ENCODE results near the gene NFKB1.
"Not testable (repeated sequence)": the region's sequence is repeated elsewhere in the genome, so short reads cannot be mapped to it uniquely, and the experiment has no call there.

The NFKB1 gene

DNA sequence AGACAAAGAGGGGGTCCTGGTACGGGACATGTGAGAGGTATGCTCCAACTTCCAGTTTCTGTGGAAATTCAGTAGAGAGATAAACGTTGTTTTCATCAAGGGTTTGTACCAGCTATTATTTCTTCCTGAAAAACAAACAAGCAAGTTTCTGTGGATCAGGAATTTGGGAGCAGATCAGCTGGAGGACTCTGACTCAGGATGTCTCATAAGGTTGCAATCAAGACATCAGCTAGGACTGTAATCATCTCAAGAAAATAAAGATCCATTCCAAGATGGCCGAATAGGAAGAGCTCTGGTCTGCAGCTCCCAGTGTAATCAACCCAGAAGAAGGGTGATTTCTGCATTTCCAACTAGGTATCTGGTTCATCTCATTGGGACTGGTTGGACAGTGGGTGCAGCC is 23.5 kb upstream of the NFKB1 start:
- no peak overlapping the region for H3K4me3 ChIP-seq (ENCODE audit: low read depth, low read length)
- ChIA-PET POLR2A (no interaction called here), CTCF (no interaction called here)
- TF ChIP-seq, protein P1, sequence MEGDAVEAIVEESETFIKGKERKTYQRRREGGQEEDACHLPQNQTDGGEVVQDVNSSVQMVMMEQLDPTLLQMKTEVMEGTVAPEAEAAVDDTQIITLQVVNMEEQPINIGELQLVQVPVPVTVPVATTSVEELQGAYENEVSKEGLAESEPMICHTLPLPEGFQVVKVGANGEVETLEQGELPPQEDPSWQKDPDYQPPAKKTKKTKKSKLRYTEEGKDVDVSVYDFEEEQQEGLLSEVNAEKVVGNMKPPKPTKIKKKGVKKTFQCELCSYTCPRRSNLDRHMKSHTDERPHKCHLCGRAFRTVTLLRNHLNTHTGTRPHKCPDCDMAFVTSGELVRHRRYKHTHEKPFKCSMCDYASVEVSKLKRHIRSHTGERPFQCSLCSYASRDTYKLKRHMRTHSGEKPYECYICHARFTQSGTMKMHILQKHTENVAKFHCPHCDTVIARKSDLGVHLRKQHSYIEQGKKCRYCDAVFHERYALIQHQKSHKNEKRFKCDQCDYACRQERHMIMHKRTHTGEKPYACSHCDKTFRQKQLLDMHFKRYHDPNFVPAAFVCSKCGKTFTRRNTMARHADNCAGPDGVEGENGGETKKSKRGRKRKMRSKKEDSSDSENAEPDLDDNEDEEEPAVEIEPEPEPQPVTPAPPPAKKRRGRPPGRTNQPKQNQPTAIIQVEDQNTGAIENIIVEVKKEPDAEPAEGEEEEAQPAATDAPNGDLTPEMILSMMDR (IDR thresholded peaks at IDR 0.05; ENCODE audit: insufficient read depth, low read length, missing control alignments) = no peak
- DNase-seq (ENCODE audit: low read depth, low spot score) = no peak

DNA sequence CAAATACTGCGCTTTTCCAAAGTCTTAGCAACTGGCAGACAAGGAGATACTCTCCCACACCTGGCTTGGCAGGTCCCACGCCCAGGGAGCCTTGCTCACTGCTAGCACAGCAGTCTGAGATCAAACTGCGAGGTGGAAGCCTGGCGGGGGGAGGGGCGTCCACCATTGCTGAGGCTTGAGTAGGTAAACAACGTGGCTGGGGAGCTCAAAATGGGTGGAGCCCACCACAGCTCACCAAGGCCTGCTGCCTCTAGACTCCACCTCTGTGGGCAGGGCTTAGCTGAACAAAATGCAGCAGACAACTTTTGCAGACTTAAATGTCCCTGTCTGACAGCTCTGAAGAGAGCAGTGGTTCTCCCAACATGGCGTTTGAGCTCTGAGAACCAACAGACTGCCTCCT is 23.0 kb upstream of the NFKB1 start:
- POLR2A ChIA-PET = no interaction called here
- CTCF ChIA-PET = no interaction called here
- TF ChIP-seq, protein P1 (IDR thresholded peaks at IDR 0.05; ENCODE audit: insufficient read depth, low read length, missing control alignments) = no peak
- no peak overlapping the region for H3K4me3 ChIP-seq (ENCODE audit: low read depth, low read length)
- DNase-seq (ENCODE audit: low read depth, low spot score) = no peak

DNA sequence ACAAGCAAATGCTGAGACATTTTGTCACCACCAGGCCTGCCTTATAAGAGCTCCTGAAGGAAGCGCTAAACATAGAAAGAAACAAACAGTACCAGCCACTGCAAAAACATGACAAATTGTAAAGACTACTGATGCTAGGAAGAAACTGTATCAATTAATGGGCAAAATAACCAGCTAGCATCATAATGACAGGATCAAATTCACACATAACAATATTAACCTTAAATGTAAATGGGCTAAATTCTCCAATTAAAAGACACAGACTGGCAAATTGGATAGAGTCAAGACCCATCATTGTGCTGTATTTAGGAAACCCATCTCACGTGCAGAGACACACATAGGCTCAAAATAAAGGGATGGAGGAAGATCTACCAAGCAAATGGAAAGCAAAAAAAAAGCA is 21.3 kb upstream of the NFKB1 start:
- CTCF ChIA-PET; POLR2A ChIA-PET; DNase-seq (ENCODE audit: low read depth, low spot score); H3K4me3 ChIP-seq (ENCODE audit: low read depth, low read length): not testable (repeated sequence)

DNA sequence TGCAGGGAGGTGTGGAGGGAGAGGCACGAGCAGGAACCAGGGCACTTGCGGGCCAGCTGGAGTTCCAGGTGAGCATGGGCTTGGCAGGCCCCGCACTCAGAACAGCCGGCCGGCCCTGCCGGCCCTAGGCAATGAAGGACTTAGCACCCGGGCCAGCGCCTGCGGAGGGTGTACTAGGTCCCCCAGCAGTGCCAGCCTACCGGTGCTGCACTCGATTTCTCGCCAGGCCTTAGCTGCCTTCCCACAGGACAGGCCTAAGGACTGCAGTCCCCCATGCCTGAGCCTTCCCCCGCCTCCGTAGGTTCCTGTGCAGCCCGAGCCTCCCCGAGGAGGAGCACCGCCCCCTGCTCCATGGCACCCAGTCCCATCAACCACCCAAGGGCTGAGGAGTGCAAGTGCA is 18.0 kb upstream of the NFKB1 start:
- no peak overlapping the region for H3K4me3 ChIP-seq (ENCODE audit: low read depth, low read length)
- no peak for DNase-seq (ENCODE audit: low read depth, low spot score)
- CTCF ChIA-PET = no interaction called here
- POLR2A ChIA-PET = interaction anchor here (0.7 kb wide), 1 partner anchor 37 kb away, joined by 3 read pairs; no protein-coding TSS in a partner anchor
- TF ChIP-seq, protein P1 (IDR thresholded peaks at IDR 0.05; ENCODE audit: insufficient read depth, low read length, missing control alignments) = no peak

DNA sequence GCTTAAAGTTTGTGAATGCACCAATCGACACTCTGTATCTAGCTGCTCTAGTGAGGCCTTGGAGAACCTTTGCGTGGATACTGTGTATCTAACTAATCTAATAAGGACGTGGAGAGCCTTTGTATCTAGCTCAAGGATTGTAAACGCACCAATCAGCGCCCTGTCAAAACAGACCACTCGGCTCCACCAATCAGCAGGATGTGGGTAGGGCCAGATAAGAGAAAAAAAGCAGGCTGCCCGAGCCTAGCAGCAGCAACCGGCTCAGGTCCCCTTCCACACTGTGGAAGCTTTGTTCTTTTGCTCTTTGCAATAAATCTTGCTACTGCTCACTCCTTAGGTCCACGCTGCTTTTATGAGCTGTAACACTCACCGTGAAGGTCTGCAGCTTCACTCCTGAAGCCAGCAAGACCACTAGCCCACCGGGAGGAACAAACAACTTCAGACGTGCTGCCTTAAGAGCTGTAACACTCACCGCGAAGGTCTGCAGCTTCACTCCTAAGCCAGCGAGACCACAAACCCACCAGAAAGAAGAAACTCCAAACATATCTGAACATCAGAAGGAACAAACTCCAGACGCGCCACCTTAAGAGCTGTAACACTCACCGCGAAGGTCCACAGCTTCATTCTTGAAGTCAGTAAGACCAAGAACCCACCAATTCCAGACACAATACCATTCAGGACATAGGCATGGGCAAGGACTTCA is 17.0 kb upstream of the NFKB1 start:
- H3K4me3 ChIP-seq (ENCODE audit: low read depth, low read length); DNase-seq (ENCODE audit: low read depth, low spot score); CTCF ChIA-PET: not testable (repeated sequence)
- POLR2A ChIA-PET = interaction anchor here (0.7 kb wide), 1 partner anchor 36 kb away, joined by 3 read pairs; no protein-coding TSS in a partner anchor

DNA sequence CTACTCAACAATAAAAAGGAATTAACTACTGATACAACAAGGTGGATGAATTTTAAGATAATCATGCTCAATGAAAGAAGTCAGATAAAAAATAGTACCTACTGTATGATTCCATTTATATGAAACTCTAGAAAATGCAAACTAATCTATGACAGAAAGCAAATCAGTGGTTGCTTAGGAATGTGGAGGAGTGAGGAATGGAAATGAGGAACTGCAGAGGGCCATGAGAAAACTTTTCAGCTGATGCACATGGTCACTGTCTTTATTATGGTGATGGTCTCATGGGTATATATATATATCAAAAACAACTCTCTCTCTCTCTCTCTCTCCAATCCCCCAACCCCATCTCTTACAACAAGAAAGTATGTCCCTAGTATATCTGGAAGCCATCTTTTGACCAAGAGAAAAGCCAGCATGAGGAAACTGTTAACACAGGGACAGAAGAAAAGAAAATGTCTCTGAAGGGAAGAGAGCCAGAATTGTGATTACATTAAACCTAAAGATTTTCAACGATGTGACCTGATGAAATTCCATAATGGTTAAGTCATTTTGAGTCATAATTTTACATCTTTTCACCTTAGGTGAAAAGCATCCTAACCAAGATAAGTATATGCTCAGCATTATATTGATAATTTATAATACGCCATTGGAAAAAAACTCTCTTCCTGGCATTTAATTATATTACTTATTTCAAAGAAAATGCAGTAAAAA is 8.5 kb upstream of the NFKB1 start:
- TF ChIP-seq, protein P1 (IDR thresholded peaks at IDR 0.05; ENCODE audit: insufficient read depth, low read length, missing control alignments) = no peak
- H3K4me3 ChIP-seq (ENCODE audit: low read depth, low read length) = no peak overlapping the region
- no peak for DNase-seq (ENCODE audit: low read depth, low spot score)
- POLR2A ChIA-PET = no interaction called here
- CTCF ChIA-PET = no interaction called here

DNA sequence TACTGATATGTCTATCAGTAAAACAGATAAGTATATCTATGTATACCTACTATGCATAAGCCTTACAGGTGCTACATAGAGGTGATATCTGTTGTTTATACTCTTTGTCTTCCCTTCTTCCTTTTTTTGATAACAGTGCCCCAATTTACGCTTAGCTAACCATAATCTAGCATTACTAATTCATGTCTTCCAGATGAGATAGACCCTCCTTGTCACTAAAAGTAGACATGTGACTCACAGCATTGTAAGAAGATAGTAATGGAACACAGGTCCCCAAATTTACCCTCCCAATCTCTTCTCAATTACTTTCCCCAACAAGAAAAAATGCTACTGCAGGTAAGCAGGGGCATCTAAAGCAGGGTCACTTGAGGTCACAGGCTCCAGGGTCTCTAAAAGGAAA is 7.9 kb upstream of the NFKB1 start:
- ChIA-PET CTCF (no interaction called here), POLR2A (no interaction called here)
- TF ChIP-seq, protein P1 (IDR thresholded peaks at IDR 0.05; ENCODE audit: insufficient read depth, low read length, missing control alignments) = no peak
- no peak for DNase-seq (ENCODE audit: low read depth, low spot score)
- H3K4me3 ChIP-seq (ENCODE audit: low read depth, low read length) = no peak overlapping the region

Measured in AG04449 (cell line).